HepG2 (cell line): ENCODE measurements around the gene GNMT. TPM values are rescaled to one million over a fixed set of nuclear protein-coding genes. Genes with fewer than 3 reads are reported as not detected.

ENCODE experiments used
- AGO2 ChIP-seq: fragments of 200-400 bp; formaldehyde crosslinking; optimal IDR thresholded peaks from 2 replicates; pipeline ENCODE3; 2017; ENCODE audit warnings: mild to moderate bottlenecking, low read depth, low read length, moderate library complexity
- ARID2 ChIP-seq: sonication (generic); formaldehyde crosslinking; IDR thresholded peaks from 2 replicates; pipeline ENCODE4 v1.8.1; 2022; ENCODE audit warnings: mild to moderate bottlenecking, missing genetic modification reagents, borderline replicate concordance
- ATF1 ChIP-seq: IDR thresholded peaks from 2 replicates; pipeline ENCODE4 v1.6.1; 2016; ENCODE audit warnings: mild to moderate bottlenecking, control low read depth
- ATRX ChIP-seq: sonication (generic); formaldehyde crosslinking; IDR thresholded peaks from 2 replicates; pipeline ENCODE4 v1.4.0; 2020; ENCODE audit warnings: missing genetic modification reagents, borderline replicate concordance
- CEBPG ChIP-seq: IDR thresholded peaks from 2 replicates; pipeline ENCODE4 v1.6.1; 2016
- MZF1 ChIP-seq: sonication (generic); formaldehyde crosslinking; IDR thresholded peaks from 2 replicates; pipeline ENCODE4 v1.8.1; 2023; ENCODE audit warnings: mild to moderate bottlenecking, missing genetic modification reagents, borderline replicate concordance
- RARA ChIP-seq: IDR thresholded peaks from 2 replicates; pipeline ENCODE4 v1.6.1; 2016; ENCODE audit warnings: missing genetic modification reagents, missing compliant biosample characterization
- SAFB2 ChIP-seq: sonication (generic); formaldehyde crosslinking; IDR thresholded peaks from 2 replicates; pipeline ENCODE4 v1.5.1; 2020; ENCODE audit warnings: missing genetic modification reagents, low read depth, mild to moderate bottlenecking, borderline replicate concordance
- SMYD3 ChIP-seq: sonication (generic); formaldehyde crosslinking; IDR thresholded peaks from 2 replicates; pipeline ENCODE4 v1.8.1; 2023; ENCODE audit warnings: mild to moderate bottlenecking, missing genetic modification reagents
- XBP1 ChIP-seq: sonication (generic); formaldehyde crosslinking; IDR thresholded peaks from 2 replicates; pipeline ENCODE4 v1.5.0; 2020; ENCODE audit warnings: missing genetic modification reagents
- YEATS2 ChIP-seq: sonication (generic); formaldehyde crosslinking; IDR thresholded peaks from 2 replicates; pipeline ENCODE4 v1.4.0; 2020; ENCODE audit warnings: missing genetic modification reagents, borderline replicate concordance
- ZBTB7A ChIP-seq: sonication (generic); formaldehyde crosslinking; IDR thresholded peaks from 2 replicates; pipeline ENCODE4 v1.8.0; 2022; ENCODE audit warnings: mild to moderate bottlenecking, missing genetic modification reagents
- ZMAT5 ChIP-seq: sonication (generic); formaldehyde crosslinking; IDR thresholded peaks from 2 replicates; pipeline ENCODE4 v1.5.0; 2020; ENCODE audit warnings: mild to moderate bottlenecking, low read depth, missing genetic modification reagents, borderline replicate concordance
- ZNF253 ChIP-seq: sonication (generic); formaldehyde crosslinking; IDR thresholded peaks from 2 replicates; pipeline ENCODE4 v1.8.0; 2022; ENCODE audit warnings: mild to moderate bottlenecking, missing genetic modification reagents, borderline replicate concordance
- ZNF260 ChIP-seq: sonication (generic); formaldehyde crosslinking; IDR thresholded peaks from 2 replicates; pipeline ENCODE4 v1.4.0; 2020; ENCODE audit warnings: missing genetic modification reagents, low read depth, mild to moderate bottlenecking, borderline replicate concordance
- ZNF280B ChIP-seq: sonication (generic); formaldehyde crosslinking; IDR thresholded peaks from 2 replicates; pipeline ENCODE4 v1.5.0; 2020; ENCODE audit warnings: missing genetic modification reagents, mild to moderate bottlenecking, borderline replicate concordance
- ZNF451 ChIP-seq: sonication (generic); formaldehyde crosslinking; IDR thresholded peaks from 2 replicates; pipeline ENCODE4 v1.5.0; 2020; ENCODE audit warnings: mild to moderate bottlenecking, missing genetic modification reagents
- ZSCAN12 ChIP-seq: sonication (generic); formaldehyde crosslinking; IDR thresholded peaks from 2 replicates; pipeline ENCODE4 v1.9.0; 2021; ENCODE audit warnings: mild to moderate bottlenecking, missing genetic modification reagents
- polyA plus RNA-seq, 8 experiments: library from polyadenylated mRNA; depleted of rRNA in 3 of 8; stranded (reverse) in 7 of 8; unstranded in 1 of 8; fragments of >200 nt; fragmentation: Illumina TruSeq in 4 of 8; extraction: Trizol in 4 of 8; gene quantifications; 2 replicates each; pipeline versions ENCODE4 v1.2.1 to v1.2.3, GENCODE V29; 2011 to 2016; ENCODE audit warnings: low read depth in 4 of 8, missing spikeins in 1 of 8, mixed read lengths in 1 of 8; ENCODE audit not compliant: insufficient read depth in 1 of 8
- total RNA-seq, 5 experiments: library from RNA; depleted of rRNA; stranded (reverse); fragments of >200 nt; fragmentation: Illumina TruSeq; extraction: Trizol; gene quantifications; 2 replicates each; pipeline ENCODE4 v1.2.3, GENCODE V29; 2016; ENCODE audit warnings: low read depth in 1 of 5
- TF ChIP-seq, protein P1 (sequence below), 2 experiments: sonication (generic) in 1 of 2; formaldehyde crosslinking in 1 of 2; IDR thresholded peaks; 2 replicates each; pipeline versions ENCODE4 v1.6.1 to v1.9.0; 2014 to 2022; ENCODE audit warnings: antibody characterized with exemption in 1 of 2, borderline replicate concordance in 1 of 2, inconsistent platforms in 1 of 2, low read depth in 1 of 2, missing genetic modification reagents in 1 of 2
- TF ChIP-seq, protein P2 (sequence below): IDR thresholded peaks from 2 replicates; pipeline ENCODE4 v1.6.1; 2016

The GNMT gene
- total and polyA plus RNA-seq, 2 of the 13 experiments (the other 11 are each of a cell fraction or from before 2014, with no cell fraction given): 2.8 to 7.0 TPM

GRCh38 chr6:42960243-42961019 is at the start of gene GNMT (continued):
- TF ChIP-seq ARID2 (CRISPR knock-in tag): no peak; the same call in 1 of the 2 replicates
- TF ChIP-seq ATF1 (CRISPR knock-in tag): no peak
- TF ChIP-seq YEATS2 (CRISPR knock-in tag): peak; percentile 54; the same call in 1 of the 2 replicates
- TF ChIP-seq ZNF451 (CRISPR knock-in tag): peak; percentile 78; the same call in 1 of the 2 replicates
- TF ChIP-seq CEBPG (CRISPR knock-in tag): no peak
- peak; percentile 55; the same call in 1 of the 2 replicates for TF ChIP-seq ZNF280B
- no peak for TF ChIP-seq XBP1 (CRISPR knock-in tag)
- TF ChIP-seq ATRX: no peak
- TF ChIP-seq SMYD3 (CRISPR knock-in tag): no peak
- TF ChIP-seq RARA (CRISPR knock-in tag): peak; percentile 8; the same call in 1 of the 2 replicates
- TF ChIP-seq, protein P1, sequence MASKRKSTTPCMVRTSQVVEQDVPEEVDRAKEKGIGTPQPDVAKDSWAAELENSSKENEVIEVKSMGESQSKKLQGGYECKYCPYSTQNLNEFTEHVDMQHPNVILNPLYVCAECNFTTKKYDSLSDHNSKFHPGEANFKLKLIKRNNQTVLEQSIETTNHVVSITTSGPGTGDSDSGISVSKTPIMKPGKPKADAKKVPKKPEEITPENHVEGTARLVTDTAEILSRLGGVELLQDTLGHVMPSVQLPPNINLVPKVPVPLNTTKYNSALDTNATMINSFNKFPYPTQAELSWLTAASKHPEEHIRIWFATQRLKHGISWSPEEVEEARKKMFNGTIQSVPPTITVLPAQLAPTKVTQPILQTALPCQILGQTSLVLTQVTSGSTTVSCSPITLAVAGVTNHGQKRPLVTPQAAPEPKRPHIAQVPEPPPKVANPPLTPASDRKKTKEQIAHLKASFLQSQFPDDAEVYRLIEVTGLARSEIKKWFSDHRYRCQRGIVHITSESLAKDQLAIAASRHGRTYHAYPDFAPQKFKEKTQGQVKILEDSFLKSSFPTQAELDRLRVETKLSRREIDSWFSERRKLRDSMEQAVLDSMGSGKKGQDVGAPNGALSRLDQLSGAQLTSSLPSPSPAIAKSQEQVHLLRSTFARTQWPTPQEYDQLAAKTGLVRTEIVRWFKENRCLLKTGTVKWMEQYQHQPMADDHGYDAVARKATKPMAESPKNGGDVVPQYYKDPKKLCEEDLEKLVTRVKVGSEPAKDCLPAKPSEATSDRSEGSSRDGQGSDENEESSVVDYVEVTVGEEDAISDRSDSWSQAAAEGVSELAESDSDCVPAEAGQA (IDR thresholded peaks at IDR 0.05; ENCODE audit: low read depth): no peak
- TF ChIP-seq, protein P1 (CRISPR knock-in tag; IDR thresholded peaks at IDR 0.05; ENCODE audit: borderline replicate concordance): no peak
- TF ChIP-seq ZSCAN12 (CRISPR knock-in tag): peak; percentile 15; the same call in 1 of the 2 replicates
- TF ChIP-seq MZF1 (CRISPR knock-in tag): no peak
- TF ChIP-seq ZNF260 (CRISPR knock-in tag): no peak; the same call in 1 of the 2 replicates
- no peak for TF ChIP-seq ZNF253 (CRISPR knock-in tag)
- 0 out of 2 replicates have a peak, but pooled peaks have one; percentile 38 for TF ChIP-seq SAFB2
- TF ChIP-seq, protein P2, sequence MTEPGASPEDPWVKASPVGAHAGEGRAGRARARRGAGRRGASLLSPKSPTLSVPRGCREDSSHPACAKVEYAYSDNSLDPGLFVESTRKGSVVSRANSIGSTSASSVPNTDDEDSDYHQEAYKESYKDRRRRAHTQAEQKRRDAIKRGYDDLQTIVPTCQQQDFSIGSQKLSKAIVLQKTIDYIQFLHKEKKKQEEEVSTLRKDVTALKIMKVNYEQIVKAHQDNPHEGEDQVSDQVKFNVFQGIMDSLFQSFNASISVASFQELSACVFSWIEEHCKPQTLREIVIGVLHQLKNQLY: no peak
- TF ChIP-seq AGO2: peak; percentile 59
- no peak; the same call in 1 of the 2 replicates for TF ChIP-seq ZBTB7A (CRISPR knock-in tag)
- TF ChIP-seq ZMAT5: no peak
